Measurements from ENCODE around the gene SPSB1. TPM values are rescaled to one million over a fixed set of nuclear protein-coding genes. Genes with fewer than 3 reads are reported as not detected.

SPSB1 gene
- total RNA-seq, 6 experiments from 2014 or later, result 7.7 to 121 (median 37.0) TPM

GRCh38 chr1:9397997-9398526 is 105.4 kb downstream of the SPSB1 start:
- ATAC-seq, result peak in 1 of 4 donors; percentile 3
- 60% methylated on average over 6 of the region's 13 CpGs for WGBS (ENCODE audit: insufficient coverage, low coverage, low lambda C conversion rate, missing lambda C conversion rate)
- no peak overlapping the region for H3K27ac ChIP-seq
- TF ChIP-seq CTCF (IDR thresholded peaks at IDR 0.05), result no peak
- no peak for TF ChIP-seq POLR2A (IDR thresholded peaks at IDR 0.05)
- no peak overlapping the region for H3K4me3 ChIP-seq
- no peaks in the 10 kb centered on the region for H3K9me3 ChIP-seq
- H3K36me3 ChIP-seq, result no peaks in the 10 kb centered on the region
- intact Hi-C loops (cut with DNase I), result no loop called here
- DNase-seq, result no peak
- peaks cover 0 to 9% (median 1%) of the 10 kb centered on the region in 4 donors for H3K4me1 ChIP-seq
- H3K27me3 ChIP-seq, result no peaks in the 10 kb centered on the region

DNA sequence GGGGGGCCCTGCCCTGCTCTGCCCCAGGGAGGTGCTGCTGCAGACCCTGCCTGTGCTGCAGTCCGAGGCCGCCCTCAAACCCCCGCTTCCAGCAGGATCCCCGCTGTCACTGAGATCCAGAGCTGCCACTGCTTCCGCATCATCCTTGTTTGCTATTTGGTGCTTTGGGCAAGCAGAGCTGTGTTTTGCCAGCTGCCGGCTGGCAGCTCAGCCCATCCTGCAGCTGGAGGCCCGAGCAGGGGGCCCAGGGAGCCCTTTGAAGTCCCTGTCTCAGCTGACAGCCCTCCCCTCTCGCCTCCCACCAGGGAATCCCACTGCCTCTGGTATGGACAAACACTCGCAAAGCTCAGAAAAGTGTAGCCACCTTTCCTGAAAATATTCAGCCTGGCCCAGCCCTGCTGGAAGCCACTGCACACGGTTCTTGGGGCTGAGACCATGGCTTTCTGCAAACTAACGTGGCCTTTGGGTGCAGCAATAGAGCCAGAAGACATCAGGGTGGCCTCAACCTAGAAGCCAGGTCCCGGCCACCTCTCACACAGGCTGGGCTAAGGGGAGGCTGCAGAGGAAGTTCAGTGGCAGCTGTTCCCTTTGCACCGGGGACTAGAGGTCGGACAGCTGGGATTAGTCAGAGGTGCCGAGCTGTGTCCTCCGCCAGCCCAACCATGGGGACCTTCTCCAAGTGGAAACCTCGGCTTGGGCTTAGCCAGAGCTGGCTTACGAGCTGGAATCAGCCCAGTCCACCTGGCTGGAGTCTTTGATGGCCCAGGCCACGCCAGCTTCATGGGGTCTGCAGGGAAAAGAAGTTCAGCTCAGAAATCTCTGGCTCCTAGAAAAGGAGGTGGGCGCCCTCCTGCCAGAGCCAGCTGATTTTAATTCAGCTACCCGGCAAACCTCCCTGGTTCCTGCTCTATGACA is 107.1 kb downstream of the SPSB1 start:
- no peaks in the 10 kb centered on the region for H3K27me3 ChIP-seq
- peak in 1 of 3 donors; percentile 41 for DNase-seq
- no peak overlapping the region for H3K27ac ChIP-seq
- intact Hi-C loops (cut with DNase I), result no loop called here
- H3K36me3 ChIP-seq, result no peaks in the 10 kb centered on the region
- TF ChIP-seq POLR2A (IDR thresholded peaks at IDR 0.05) (no peak), CTCF (IDR thresholded peaks at IDR 0.05) (no peak)
- 50% methylated on average over 4 of the region's 21 CpGs for WGBS (ENCODE audit: insufficient coverage, low coverage, low lambda C conversion rate, missing lambda C conversion rate)
- peaks cover 0 to 9% (median 1%) of the 10 kb centered on the region in 4 donors for H3K4me1 ChIP-seq
- H3K4me3 ChIP-seq, result no peak overlapping the region
- ATAC-seq, result peak in 3 of 4 donors; percentile 33 to 62 (median 38)
- no peaks in the 10 kb centered on the region for H3K9me3 ChIP-seq

GRCh38 chr1:9400425-9401079 is 107.9 kb downstream of the SPSB1 start:
- TF ChIP-seq CTCF (IDR thresholded peaks at IDR 0.05), result no peak
- TF ChIP-seq POLR2A (IDR thresholded peaks at IDR 0.05), result no peak
- DNase-seq (no peak), ATAC-seq (peak; percentile 14 to 28 (median 20))
- Histone ChIP-seq H3K9me3 (no peaks in the 10 kb centered on the region), H3K4me3 (no peak overlapping the region), H3K27me3 (no peaks in the 10 kb centered on the region), H3K4me1 (peaks cover 0 to 9% (median 1%) of the 10 kb centered on the region in 4 donors), H3K36me3 (no peaks in the 10 kb centered on the region), H3K27ac (no peak overlapping the region)
- WGBS (ENCODE audit: insufficient coverage, low coverage, low lambda C conversion rate, missing lambda C conversion rate), result 25% methylated on average over 2 of the region's 13 CpGs
- intact Hi-C loops (cut with DNase I), result no loop called here

- Histone ChIP-seq H3K4me1 (peaks cover 0 to 9% (median 1%) of the 10 kb centered on the region in 4 donors), H3K27ac (no peak overlapping the region), H3K4me3 (no peak overlapping the region), H3K9me3 (no peaks in the 10 kb centered on the region), H3K27me3 (no peaks in the 10 kb centered on the region), H3K36me3 (no peaks in the 10 kb centered on the region)
- 99% methylated on average over 10 of the region's 15 CpGs for WGBS (ENCODE audit: insufficient coverage, low coverage, low lambda C conversion rate, missing lambda C conversion rate)
- intact Hi-C loops (cut with DNase I), result no loop called here
- DNase-seq (no peak), ATAC-seq (no peak)
- TF ChIP-seq POLR2A (IDR thresholded peaks at IDR 0.05), result no peak
- TF ChIP-seq CTCF (IDR thresholded peaks at IDR 0.05), result no peak
Observed at GRCh38 chr1:9401080-9401453, 108.4 kb downstream of the SPSB1 start.

All from right lobe of liver (tissue), 6 donors.